ENCODE measurements around the gene PNMA6A.
"Not testable (repeated sequence)": the region's sequence is repeated elsewhere in the genome, so short reads cannot be mapped to it uniquely, and the experiment has no call there.

The PNMA6A gene

DNA sequence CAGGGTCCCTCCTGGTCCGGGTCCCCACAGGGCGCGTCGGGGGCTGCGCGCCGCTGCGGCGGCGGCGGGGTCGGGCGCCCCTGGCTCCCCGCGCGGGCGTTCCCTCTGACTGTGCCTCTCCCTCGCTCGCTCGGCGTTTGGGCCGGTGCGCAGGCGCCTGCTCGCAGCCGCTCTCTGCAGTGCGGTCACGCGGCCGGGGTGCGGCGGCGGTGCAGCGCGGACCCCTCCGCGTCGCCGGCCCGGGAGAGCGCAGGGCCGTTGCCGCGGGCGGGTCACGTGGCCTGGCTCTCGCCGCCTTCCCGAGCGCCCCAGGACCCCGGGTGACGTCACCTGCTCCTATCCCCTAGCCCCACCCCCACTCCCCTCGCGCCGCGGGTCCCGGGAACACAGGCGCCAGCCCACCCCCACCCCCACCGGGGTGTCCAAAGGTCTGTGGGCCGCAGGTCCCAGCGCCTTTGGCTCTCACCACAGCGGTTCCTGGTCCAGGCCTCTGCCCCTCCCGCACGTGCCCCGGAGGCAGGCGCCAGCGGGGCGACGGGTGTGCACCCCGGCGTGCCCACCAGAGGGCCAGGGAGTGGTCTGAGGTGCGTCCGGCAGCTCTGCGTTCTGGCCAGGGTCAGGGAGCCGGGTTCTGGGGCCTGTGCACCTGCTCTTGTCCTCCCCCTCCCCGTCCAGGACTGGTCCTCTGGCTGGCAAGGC, 5.3 kb downstream of the PNMA6A start:
- not testable (repeated sequence) for H3K9me3 ChIP-seq (ENCODE audit: control insufficient read depth, low read length); H3K27me3 ChIP-seq (replicated peaks; ENCODE audit: control insufficient read depth, insufficient read depth, low read length); H3K4me3 ChIP-seq (ENCODE audit: low read length); H3K36me3 ChIP-seq (ENCODE audit: control insufficient read depth, insufficient read depth, low read length, severe bottlenecking); H3K9ac ChIP-seq (ENCODE audit: low read length); H3K4me1 ChIP-seq (ENCODE audit: control insufficient read depth, insufficient read depth, low read length); DNase-seq (ENCODE audit: low read depth)

DNA sequence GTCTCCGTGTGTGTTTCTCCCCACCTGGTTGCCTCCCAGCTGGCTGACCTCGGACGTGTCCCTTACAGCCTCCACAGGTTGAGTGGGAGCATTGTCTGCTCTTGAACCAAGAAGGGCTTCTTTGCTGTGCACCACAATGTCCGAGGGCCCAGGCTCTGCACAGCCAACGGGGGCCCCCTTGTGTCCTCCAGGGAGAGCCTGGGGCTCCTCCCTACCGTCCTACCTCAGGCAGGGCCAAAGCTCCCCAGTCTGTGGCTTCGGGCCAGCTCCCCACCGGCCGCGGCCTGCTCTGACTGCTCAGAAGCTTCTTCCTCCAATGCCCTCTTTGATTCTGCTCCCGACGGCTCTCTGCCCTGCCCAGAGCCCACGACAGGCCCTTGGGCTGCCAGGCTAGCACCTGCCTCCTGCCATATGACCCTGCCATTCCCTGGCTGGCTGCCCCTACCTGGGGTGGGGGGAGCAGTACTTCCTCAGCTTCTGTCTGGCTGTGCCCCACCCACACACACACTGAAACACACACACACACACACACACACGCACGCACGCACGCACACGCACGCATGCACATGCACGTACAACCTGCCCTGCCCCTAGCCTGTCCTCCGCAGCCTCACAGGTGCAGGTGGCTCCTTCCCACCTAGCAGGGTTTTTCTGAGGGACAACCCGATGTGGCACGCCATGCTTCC, 11.1 kb downstream of the PNMA6A start:
- H3K9me3 ChIP-seq (ENCODE audit: control insufficient read depth, low read length); H3K4me1 ChIP-seq (ENCODE audit: control insufficient read depth, insufficient read depth, low read length); DNase-seq (ENCODE audit: low read depth); H3K9ac ChIP-seq (ENCODE audit: low read length); H3K36me3 ChIP-seq (ENCODE audit: control insufficient read depth, insufficient read depth, low read length, severe bottlenecking); H3K4me3 ChIP-seq (ENCODE audit: low read length): not testable (repeated sequence)
- H3K27me3 ChIP-seq (replicated peaks; ENCODE audit: control insufficient read depth, insufficient read depth, low read length) = peaks cover 27% of the 10 kb centered on the region

DNA sequence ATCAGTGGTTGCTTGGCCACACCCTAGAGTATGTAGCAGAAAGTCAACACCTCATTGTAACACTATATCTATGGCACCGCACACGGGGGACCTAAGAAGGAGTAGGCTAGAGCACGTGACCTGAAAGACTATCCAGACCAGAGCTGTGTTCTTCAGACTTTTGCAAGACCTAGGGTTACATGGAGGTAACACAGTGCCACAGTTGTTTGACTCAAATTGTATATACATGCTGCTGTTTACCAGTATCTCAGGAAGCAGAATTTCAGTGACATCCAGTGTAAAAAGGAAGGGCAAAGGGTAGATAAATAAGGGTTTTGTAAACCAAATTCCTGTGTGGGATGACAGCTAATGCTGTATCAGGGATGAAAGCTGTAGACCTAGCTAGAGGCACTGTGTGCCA, 30.2 kb downstream of the PNMA6A start:
- Histone ChIP-seq H3K4me3 (ENCODE audit: low read length) (no peak overlapping the region), H3K4me1 (ENCODE audit: control insufficient read depth, insufficient read depth, low read length) (no peaks in the 10 kb centered on the region), H3K9me3 (ENCODE audit: control insufficient read depth, low read length) (peaks cover 36% of the 10 kb centered on the region), H3K36me3 (ENCODE audit: control insufficient read depth, insufficient read depth, low read length, severe bottlenecking) (no peaks in the 10 kb centered on the region), H3K27me3 (replicated peaks; ENCODE audit: control insufficient read depth, insufficient read depth, low read length) (peaks cover 11% of the 10 kb centered on the region), H3K9ac (ENCODE audit: low read length) (no peak overlapping the region)
- DNase-seq (ENCODE audit: low read depth) = no peak

DNA sequence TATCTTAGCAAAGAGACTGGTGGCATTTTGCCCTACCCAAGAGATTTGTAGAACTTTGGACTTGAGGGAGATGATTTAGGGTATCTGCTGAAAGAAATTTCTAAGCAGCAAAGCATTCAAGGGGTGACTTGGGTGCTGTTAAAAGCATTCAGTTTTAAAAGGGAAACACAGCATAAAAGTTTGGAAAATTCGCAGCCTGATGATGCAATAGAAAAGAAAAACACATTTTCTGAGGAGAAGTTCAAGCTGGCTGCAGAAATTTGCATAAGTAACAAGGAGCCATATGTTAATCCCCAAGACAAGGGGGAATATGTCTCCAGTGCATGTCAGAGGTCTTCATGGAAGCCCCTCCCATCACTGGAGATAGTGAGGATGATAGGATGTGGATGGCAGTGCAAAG, 32.7 kb downstream of the PNMA6A start:
- H3K4me3 ChIP-seq (ENCODE audit: low read length) = not testable (repeated sequence)

DNA sequence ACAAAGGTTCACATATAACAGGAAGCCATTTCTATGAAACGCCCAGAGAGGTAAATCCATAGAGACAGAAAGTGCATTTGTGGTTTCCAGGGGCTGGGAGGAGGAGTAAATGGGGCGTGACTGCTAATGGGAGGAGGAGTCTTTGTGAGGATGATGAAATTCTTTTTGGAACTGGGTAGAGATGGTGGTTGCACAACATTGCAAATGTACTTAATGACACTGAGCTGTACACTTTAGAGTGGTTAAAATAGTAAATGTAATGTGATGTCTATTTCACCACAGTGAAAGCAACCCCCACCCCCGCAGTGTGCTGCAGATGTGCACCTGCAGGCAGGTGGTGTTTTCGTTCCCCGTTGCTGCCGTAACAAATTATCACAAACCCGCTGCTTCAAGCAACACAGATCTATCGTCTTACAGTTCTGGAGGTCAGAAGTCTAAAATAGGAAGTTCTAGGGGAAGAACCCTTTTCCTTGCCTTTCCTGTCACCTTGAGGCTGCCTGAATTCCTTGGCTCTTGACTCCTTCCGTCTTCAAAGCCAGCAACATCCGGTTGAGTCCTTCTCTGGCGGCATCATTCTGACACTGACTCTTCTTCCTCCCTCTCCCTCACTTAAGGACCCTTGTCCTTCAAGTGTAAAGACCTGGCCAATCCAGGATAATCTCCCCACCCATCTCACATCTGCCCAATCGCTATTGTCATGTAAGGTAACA, 34.0 kb downstream of the PNMA6A start:
- not testable (repeated sequence) for H3K4me3 ChIP-seq (ENCODE audit: low read length); H3K4me1 ChIP-seq (ENCODE audit: control insufficient read depth, insufficient read depth, low read length)

More for the DNA sequence above, 32.7 kb downstream of the PNMA6A start:
- H3K9ac ChIP-seq (ENCODE audit: low read length); H3K4me1 ChIP-seq (ENCODE audit: control insufficient read depth, insufficient read depth, low read length); H3K36me3 ChIP-seq (ENCODE audit: control insufficient read depth, insufficient read depth, low read length, severe bottlenecking); DNase-seq (ENCODE audit: low read depth): not testable (repeated sequence)
- Histone ChIP-seq H3K9me3 (ENCODE audit: control insufficient read depth, low read length) (peaks cover 36% of the 10 kb centered on the region), H3K27me3 (replicated peaks; ENCODE audit: control insufficient read depth, insufficient read depth, low read length) (peaks cover 11% of the 10 kb centered on the region)

DNA sequence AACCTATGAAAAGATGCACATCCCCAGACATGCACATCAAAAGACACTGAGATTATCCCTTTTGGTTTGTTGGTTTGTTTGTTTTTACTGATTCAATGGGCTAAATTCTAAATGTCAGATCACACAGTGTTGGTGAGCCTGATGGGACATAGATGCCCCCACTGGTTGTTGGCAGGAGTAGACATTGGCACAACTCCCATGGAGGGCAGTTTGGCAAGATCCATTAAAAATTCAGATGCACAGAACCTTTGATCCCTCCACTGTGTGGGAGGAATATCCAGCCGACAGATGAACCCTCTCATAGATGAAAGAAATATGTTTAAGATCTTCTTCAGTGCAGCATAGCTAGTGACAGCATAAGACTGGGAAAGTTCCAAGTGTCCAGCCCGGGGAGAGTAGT, 38.5 kb downstream of the PNMA6A start:
- H3K9me3 ChIP-seq (ENCODE audit: control insufficient read depth, low read length); DNase-seq (ENCODE audit: low read depth); H3K9ac ChIP-seq (ENCODE audit: low read length); H3K36me3 ChIP-seq (ENCODE audit: control insufficient read depth, insufficient read depth, low read length, severe bottlenecking); H3K27me3 ChIP-seq (replicated peaks; ENCODE audit: control insufficient read depth, insufficient read depth, low read length); H3K4me3 ChIP-seq (ENCODE audit: low read length); H3K4me1 ChIP-seq (ENCODE audit: control insufficient read depth, insufficient read depth, low read length): not testable (repeated sequence)

More for the DNA sequence above, 34.0 kb downstream of the PNMA6A start:
- Histone ChIP-seq H3K27me3 (replicated peaks; ENCODE audit: control insufficient read depth, insufficient read depth, low read length) (peaks cover 11% of the 10 kb centered on the region), H3K9me3 (ENCODE audit: control insufficient read depth, low read length) (peaks cover 31% of the 10 kb centered on the region)
- not testable (repeated sequence) for H3K9ac ChIP-seq (ENCODE audit: low read length); H3K36me3 ChIP-seq (ENCODE audit: control insufficient read depth, insufficient read depth, low read length, severe bottlenecking); DNase-seq (ENCODE audit: low read depth)

DNA sequence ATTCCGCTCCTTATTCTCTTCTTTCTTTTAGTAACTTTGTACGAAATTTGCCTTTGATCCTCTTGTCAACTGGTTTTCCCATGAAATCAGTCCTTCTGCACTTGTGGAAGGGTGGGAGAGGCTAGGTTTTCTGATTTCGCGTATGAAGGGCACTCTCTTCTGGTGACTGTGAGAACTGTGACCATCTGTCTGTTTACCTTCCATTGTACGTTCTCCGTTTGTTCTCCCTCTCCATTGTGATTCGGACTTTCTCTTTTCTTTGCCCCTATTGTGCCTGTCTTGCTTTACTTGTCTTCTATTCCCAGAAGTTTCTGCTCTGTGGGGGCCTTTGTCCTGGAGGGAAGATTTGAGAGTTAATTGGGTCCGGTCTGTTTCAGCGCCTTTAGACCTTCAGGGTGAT, 41.6 kb downstream of the PNMA6A start:
- H3K9me3 ChIP-seq (ENCODE audit: control insufficient read depth, low read length); H3K27me3 ChIP-seq (replicated peaks; ENCODE audit: control insufficient read depth, insufficient read depth, low read length): not testable (repeated sequence)

DNA sequence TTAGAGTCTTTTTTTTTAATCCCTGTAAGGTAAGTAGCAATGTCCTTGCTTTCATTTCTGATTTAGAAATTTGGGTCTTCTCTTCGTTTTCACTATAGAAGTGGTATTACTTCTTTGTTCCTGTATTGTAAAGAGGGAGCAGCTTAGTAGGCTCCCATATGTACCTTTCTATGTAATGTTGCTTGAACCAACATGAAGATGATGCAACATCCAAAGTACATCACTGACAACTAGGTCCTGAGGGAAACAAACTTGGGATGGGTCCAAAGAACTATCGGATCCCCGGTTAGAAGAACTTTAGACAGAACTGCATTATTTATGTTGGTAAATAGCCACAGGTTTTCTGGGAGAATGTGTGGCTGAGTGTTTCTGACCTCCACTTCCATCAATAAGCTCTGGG, 45.5 kb downstream of the PNMA6A start:
- not testable (repeated sequence) for DNase-seq (ENCODE audit: low read depth); H3K4me1 ChIP-seq (ENCODE audit: control insufficient read depth, insufficient read depth, low read length); H3K9me3 ChIP-seq (ENCODE audit: control insufficient read depth, low read length); H3K36me3 ChIP-seq (ENCODE audit: control insufficient read depth, insufficient read depth, low read length, severe bottlenecking); H3K27me3 ChIP-seq (replicated peaks; ENCODE audit: control insufficient read depth, insufficient read depth, low read length); H3K9ac ChIP-seq (ENCODE audit: low read length); H3K4me3 ChIP-seq (ENCODE audit: low read length)

More for the DNA sequence above, 41.6 kb downstream of the PNMA6A start:
- H3K4me3 ChIP-seq (ENCODE audit: low read length); H3K9ac ChIP-seq (ENCODE audit: low read length); DNase-seq (ENCODE audit: low read depth); H3K36me3 ChIP-seq (ENCODE audit: control insufficient read depth, insufficient read depth, low read length, severe bottlenecking); H3K4me1 ChIP-seq (ENCODE audit: control insufficient read depth, insufficient read depth, low read length): not testable (repeated sequence)

DNA sequence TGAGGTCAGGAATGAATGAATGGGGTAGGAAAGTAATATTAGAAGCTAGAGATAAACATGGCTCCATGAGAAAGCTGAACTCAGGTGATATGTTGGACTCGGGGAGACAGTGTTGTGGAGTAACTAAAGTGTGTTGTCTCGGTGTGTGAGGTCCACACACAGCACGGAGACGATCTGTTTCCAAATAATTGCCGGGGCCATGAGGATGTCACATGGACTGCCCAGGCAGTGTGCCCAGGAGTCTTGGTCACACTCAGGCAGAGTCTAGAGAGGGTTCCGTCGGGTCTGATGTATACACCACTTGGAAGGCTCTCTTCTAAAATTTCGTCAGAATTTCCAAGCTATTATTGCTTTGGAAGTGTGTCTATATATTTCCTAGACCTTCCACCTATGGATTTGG, 48.0 kb downstream of the PNMA6A start:
- not testable (repeated sequence) for H3K4me3 ChIP-seq (ENCODE audit: low read length); DNase-seq (ENCODE audit: low read depth); H3K4me1 ChIP-seq (ENCODE audit: control insufficient read depth, insufficient read depth, low read length); H3K36me3 ChIP-seq (ENCODE audit: control insufficient read depth, insufficient read depth, low read length, severe bottlenecking); H3K9ac ChIP-seq (ENCODE audit: low read length); H3K27me3 ChIP-seq (replicated peaks; ENCODE audit: control insufficient read depth, insufficient read depth, low read length); H3K9me3 ChIP-seq (ENCODE audit: control insufficient read depth, low read length)

DNA sequence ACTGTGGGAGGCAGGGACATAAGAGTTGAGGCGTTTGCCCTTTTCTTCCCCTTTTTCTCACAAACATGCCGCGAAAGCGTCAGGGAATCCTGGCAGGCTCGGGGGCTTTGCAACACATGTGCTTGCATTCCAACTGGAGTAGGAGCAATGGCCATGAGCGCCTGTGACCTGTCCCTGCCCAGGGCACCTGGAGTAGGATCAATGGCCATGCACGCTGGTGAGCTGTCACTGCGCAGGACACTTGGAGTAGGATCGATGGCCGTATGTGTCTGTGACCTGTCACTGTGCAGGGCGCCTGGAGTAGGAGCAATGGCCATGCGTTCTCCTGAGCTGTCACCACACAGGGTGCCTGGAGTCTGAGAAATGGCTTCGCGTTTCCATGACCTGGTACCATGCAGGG, 51.2 kb downstream of the PNMA6A start:
- not testable (repeated sequence) for H3K4me1 ChIP-seq (ENCODE audit: control insufficient read depth, insufficient read depth, low read length); H3K36me3 ChIP-seq (ENCODE audit: control insufficient read depth, insufficient read depth, low read length, severe bottlenecking); H3K27me3 ChIP-seq (replicated peaks; ENCODE audit: control insufficient read depth, insufficient read depth, low read length); H3K9me3 ChIP-seq (ENCODE audit: control insufficient read depth, low read length); H3K9ac ChIP-seq (ENCODE audit: low read length); DNase-seq (ENCODE audit: low read depth); H3K4me3 ChIP-seq (ENCODE audit: low read length)
